Uterus (tissue), 2 donors: Measurements from ENCODE around the gene S100A7A.

Source experiments
- POLR2A ChIP-seq, 2 donors: fragments of 450-650 bp; IDR thresholded peaks; one replicate each; pipeline ENCODE4 v1.6.1; 2016; ENCODE audit warnings: antibody characterized with exemption in 2 of 2, mild to moderate bottlenecking in 1 of 2, moderate library complexity in 1 of 2
- TF ChIP-seq, protein P1 (sequence below), 4 experiments: fragments of 200-600 bp in 2 of 4; fragments of 450-650 bp in 2 of 4; sonication (generic) in 2 of 4; IDR thresholded peaks; one replicate each; pipeline ENCODE4 v1.5.1; 2016 to 2019; ENCODE audit warnings: antibody characterized with exemption in 4 of 4, mild to moderate bottlenecking in 2 of 4, moderate library complexity in 1 of 4

DNA sequence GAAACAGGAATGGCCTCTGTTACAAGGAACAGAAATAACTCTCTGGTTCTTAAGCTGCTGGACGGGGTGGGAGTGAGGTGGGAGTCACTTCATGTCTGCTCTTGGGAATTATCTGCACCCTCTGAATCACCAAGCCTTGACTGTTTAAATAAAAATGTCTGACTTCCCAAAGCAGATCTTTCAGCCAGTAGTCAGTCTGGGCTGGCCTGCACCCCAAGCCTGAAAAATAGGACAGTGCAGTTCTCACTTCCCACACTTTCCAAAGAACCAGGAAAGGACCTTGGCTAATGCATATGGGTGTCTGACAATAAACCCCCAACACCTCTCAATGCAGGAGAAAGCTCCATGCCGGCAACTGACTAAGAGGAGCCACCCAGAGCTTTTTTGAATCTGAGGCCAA, 43.3 kb downstream of the S100A7A start:
- TF ChIP-seq, protein P1, sequence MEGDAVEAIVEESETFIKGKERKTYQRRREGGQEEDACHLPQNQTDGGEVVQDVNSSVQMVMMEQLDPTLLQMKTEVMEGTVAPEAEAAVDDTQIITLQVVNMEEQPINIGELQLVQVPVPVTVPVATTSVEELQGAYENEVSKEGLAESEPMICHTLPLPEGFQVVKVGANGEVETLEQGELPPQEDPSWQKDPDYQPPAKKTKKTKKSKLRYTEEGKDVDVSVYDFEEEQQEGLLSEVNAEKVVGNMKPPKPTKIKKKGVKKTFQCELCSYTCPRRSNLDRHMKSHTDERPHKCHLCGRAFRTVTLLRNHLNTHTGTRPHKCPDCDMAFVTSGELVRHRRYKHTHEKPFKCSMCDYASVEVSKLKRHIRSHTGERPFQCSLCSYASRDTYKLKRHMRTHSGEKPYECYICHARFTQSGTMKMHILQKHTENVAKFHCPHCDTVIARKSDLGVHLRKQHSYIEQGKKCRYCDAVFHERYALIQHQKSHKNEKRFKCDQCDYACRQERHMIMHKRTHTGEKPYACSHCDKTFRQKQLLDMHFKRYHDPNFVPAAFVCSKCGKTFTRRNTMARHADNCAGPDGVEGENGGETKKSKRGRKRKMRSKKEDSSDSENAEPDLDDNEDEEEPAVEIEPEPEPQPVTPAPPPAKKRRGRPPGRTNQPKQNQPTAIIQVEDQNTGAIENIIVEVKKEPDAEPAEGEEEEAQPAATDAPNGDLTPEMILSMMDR (IDR thresholded peaks at IDR 0.05) = no peak
- no peak for TF ChIP-seq POLR2A (IDR thresholded peaks at IDR 0.05)
